DOHH2 (cell line): Measurements from ENCODE around the gene SPRR5.

Experiments
- EZH2phosphoT487 ChIP-seq: fragments of 200-600 bp; sonication (generic); IDR thresholded peaks from 2 replicates; pipeline ENCODE4 v1.6.1; 2017; ENCODE audit warnings: borderline replicate concordance, mild to moderate bottlenecking, antibody characterized with exemption, low read length, moderate library complexity, mixed read lengths
- TF ChIP-seq, protein P1 (sequence below): fragments of 200-600 bp; sonication (generic); IDR thresholded peaks from one replicate; pipeline ENCODE4 v1.5.1; 2014; ENCODE audit warnings: antibody characterized with exemption, mild to moderate bottlenecking, low read depth, low read length; ENCODE audit not compliant: poor library complexity, severe bottlenecking

DNA sequence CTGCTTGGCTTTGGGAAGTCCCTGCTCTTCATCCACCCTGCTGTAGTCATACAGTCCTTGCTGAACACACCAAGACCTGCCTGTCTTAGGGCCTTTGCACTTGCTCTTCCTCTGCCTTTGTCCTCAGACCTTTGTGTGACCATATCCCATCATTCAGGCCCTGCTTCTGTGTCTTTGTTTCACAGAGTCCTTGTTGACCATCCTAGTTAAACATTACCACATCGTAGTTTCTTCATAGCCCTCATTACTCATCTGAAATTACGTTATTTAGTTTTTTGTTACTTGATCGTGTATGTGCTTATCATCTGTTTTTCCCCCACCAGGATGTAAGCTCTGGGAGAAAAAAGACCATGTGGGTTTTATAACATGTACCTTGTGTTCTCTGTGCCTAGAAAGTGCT lies 18.3 kb upstream of the SPRR5 start:
- TF ChIP-seq, protein P1, sequence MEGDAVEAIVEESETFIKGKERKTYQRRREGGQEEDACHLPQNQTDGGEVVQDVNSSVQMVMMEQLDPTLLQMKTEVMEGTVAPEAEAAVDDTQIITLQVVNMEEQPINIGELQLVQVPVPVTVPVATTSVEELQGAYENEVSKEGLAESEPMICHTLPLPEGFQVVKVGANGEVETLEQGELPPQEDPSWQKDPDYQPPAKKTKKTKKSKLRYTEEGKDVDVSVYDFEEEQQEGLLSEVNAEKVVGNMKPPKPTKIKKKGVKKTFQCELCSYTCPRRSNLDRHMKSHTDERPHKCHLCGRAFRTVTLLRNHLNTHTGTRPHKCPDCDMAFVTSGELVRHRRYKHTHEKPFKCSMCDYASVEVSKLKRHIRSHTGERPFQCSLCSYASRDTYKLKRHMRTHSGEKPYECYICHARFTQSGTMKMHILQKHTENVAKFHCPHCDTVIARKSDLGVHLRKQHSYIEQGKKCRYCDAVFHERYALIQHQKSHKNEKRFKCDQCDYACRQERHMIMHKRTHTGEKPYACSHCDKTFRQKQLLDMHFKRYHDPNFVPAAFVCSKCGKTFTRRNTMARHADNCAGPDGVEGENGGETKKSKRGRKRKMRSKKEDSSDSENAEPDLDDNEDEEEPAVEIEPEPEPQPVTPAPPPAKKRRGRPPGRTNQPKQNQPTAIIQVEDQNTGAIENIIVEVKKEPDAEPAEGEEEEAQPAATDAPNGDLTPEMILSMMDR: no peak
- no peak for TF ChIP-seq EZH2phosphoT487
